OCI-LY7 (cell line): Measurements from ENCODE around the gene ARHGEF10L.

Experiments used
- CTCF ChIP-seq: fragments of 200-600 bp; sonication (generic); conservative IDR thresholded peaks from 2 replicates; pipeline ENCODE4 v1.5.1; 2014; ENCODE audit warnings: mild to moderate bottlenecking, antibody characterized with exemption, low read length, moderate library complexity, mixed read lengths
- EZH2phosphoT487 ChIP-seq: fragments of 200-600 bp; sonication (generic); IDR thresholded peaks from 2 replicates; pipeline ENCODE4 v1.6.1; 2018; ENCODE audit warnings: low read depth, borderline replicate concordance, mild to moderate bottlenecking, mixed run types, antibody characterized with exemption, low read length, moderate library complexity, mixed read lengths

GRCh38 chr1:17535300-17535936 lies 4.1 kb upstream of the ARHGEF10L start:
- TF ChIP-seq CTCF (no peak), EZH2phosphoT487 (no peak)
